ENCODE results near the gene AAR2. TPM values are rescaled to one million over a fixed set of nuclear protein-coding genes. Genes with fewer than 3 reads are reported as not detected.

The AAR2 gene, protein sequence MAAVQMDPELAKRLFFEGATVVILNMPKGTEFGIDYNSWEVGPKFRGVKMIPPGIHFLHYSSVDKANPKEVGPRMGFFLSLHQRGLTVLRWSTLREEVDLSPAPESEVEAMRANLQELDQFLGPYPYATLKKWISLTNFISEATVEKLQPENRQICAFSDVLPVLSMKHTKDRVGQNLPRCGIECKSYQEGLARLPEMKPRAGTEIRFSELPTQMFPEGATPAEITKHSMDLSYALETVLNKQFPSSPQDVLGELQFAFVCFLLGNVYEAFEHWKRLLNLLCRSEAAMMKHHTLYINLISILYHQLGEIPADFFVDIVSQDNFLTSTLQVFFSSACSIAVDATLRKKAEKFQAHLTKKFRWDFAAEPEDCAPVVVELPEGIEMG
- 34.1 and 36.2 TPM in 2 replicates for total RNA-seq
- 33.1 TPM for polyA plus RNA-seq (2012)

- DNase-seq (ENCODE audit: low read depth) = peak; percentile 84
Observed at GRCh38 chr20:36235892-36236785, at the start of gene AAR2. TSS of gene AAR2 (plus strand) at chr20:36236478. CDS start at chr20:36239869, 3,391 bp downstream.

GRCh38 chr20:36193977-36194712 lies 42.1 kb upstream of the AAR2 start:
- no peak for DNase-seq (ENCODE audit: low read depth)

DNA sequence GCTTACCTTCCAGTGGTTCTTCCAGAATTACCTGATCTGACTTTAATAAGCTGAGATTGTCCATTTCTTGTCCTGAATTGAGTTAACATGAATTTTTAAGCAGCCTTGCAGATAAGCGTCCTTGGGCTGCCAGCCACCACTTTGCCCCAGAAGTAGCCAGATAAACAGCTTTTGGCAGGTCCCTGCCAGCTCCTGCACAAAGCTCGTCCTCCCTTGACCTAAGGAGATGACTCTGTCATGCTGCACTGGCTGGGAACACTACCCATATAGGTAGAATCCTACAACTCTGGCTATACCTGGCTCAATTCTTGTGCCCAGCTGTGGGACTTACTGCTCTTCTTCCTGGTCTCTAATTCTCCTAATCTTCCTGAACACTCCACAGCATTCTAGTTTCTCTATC lies 39.6 kb upstream of the AAR2 start:
- no peak for DNase-seq (ENCODE audit: low read depth)

DNA sequence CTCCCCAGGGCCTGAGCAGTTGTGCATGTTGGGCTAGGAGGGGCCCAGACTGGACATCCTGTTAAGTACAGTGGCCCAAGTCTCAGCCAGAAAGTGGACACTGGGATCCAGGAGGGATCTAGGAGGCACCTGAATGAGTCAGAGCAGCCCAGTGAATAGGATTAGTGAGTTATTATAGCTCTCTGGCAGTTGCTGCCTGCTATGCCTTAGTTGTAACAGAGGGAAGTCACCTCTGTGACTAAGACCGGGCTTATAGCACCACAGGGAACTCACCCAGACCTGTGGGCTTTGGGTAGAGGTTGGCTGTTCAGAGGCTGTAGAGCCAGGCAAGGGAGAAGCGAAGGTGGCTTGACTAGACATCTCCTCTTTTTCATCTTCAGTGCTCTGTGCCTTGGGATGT lies 39.0 kb upstream of the AAR2 start:
- DNase-seq (ENCODE audit: low read depth) = no peak

DNA sequence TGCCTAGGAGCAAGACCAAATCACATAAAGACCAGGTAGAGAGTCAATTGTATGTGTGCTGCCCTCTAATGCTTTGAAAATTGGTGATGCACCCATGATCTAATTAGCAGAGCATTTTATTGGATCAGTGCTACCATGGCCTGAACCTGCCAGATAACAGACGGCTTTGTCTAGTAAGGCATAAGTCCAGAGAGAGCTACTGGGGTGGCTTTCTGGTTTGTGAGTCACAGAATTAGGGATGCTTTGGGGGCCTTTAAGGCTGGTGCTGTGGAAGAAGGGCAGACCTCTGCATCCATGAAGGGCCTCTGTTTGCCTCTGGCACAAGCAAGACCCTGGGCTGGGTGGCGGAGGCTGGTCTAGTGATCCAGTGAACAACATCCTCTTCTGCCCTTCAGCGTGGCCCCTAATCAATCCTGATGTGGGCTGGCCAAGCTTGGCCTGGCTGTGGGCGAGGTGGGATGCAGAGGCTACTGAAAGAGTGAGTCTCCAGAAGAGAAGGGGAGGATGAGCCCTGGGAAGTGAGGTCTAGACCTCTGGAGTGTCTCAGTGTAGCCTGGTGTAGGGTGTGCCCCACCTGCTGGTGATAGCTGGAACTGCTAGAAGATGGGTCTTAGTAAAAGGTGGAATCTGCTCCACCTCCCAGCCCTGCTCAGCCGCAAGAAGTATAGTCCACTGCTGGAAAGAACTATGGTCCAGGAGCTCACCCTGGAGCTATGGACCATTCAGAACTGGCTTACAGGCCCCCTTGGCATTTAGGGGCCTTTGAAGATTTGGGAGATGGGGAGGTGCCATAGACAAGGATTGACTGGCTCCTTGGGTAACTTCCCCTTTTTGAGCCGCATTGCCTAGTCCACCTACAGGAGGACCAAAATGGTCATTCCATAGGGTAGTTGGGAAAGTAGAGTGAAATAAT lies 36.7 kb upstream of the AAR2 start:
- peak; percentile 82 for DNase-seq (ENCODE audit: low read depth)

GRCh38 chr20:36200451-36200850 lies 35.8 kb upstream of the AAR2 start:
- DNase-seq (ENCODE audit: low read depth) = no peak

GRCh38 chr20:36201198-36201597 lies 35.1 kb upstream of the AAR2 start:
- no peak for DNase-seq (ENCODE audit: low read depth)

GRCh38 chr20:36202891-36203338 lies 33.4 kb upstream of the AAR2 start:
- DNase-seq (ENCODE audit: low read depth) = peak; percentile 75

DNA sequence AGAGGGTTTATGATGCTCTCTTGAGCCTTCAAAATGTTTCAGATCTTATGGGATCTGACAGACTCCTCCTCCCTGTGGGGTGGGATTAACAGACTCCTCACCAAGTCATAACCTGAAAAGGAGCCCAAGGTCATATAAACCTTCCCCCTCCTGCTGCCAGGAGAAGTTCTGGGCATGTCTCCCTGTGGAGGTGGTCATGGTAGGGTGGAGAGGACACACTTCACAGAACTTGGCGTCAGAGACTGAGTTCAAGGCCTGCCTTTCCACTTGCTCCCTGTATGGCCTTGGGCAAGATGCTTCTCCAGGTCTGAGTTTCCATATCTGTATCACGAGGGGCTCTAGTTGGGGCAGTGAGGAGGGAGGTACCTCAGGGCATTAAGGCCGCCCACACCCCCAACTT lies 32.4 kb upstream of the AAR2 start:
- no peak for DNase-seq (ENCODE audit: low read depth)

- no peak for DNase-seq (ENCODE audit: low read depth)
Observed at GRCh38 chr20:36205026-36205425, 31.3 kb upstream of the AAR2 start.

DNA sequence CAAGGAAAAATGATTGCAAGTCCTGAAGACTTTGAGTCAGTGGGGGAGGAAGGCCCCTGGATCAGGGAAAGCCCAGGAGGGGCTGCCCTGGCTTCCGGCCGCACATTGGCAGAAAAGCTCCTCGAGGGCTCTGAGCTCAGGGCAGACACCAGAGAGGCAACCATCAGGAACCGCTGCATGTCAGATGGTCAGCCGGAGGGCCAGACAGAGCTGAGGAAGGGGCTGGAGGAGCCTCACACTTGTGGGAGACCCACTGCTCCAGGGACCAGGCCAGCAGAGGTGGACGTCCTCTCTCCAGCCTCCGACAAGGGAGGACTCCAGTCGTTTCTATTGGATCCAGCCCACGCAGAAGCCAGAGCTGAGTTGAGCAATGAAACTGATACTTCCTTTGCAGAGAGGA lies 30.2 kb upstream of the AAR2 start:
- no peak for DNase-seq (ENCODE audit: low read depth)

DNA sequence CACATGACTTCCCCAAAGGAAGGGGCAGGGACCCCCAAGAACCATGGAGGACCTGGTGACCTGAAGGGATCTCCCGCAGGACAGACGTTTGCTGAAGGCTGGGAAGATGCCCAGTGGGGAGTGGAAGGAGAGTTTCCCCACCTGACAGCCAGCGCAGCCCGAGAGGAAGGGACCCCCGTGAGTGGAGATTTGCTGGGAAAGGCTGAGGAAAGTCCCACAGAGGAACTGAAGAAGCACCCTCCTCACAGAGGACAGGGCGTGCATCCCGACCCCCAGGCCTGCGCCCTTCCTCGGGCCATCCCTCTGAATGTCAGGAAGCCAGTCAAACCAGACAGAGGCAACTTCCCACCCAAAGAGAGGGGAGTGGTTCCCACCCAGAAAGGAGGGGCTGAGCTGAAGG lies 29.6 kb upstream of the AAR2 start:
- no peak for DNase-seq (ENCODE audit: low read depth)

DNA sequence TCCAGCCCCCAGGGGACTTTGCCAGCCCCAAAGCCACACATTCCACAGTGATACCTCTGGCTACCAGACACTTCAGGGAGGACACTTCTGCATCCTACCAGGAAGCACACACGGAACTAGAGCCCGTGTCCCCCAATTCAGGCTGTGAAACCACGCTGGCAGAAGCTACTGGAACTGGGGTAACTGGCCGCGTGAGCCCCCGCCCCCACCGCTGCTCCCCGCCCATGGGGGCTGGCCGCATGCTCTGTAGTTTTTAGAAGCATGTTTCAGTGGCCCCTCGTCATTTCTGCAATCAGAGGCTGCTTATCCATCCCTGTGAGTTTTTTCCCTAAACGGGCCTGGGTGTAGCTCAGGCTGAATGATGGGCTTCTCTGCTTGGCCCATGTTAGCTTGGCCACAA lies 28.7 kb upstream of the AAR2 start:
- DNase-seq (ENCODE audit: low read depth) = no peak

GRCh38 chr20:36208257-36208656 lies 28.0 kb upstream of the AAR2 start:
- DNase-seq (ENCODE audit: low read depth) = no peak

DNA sequence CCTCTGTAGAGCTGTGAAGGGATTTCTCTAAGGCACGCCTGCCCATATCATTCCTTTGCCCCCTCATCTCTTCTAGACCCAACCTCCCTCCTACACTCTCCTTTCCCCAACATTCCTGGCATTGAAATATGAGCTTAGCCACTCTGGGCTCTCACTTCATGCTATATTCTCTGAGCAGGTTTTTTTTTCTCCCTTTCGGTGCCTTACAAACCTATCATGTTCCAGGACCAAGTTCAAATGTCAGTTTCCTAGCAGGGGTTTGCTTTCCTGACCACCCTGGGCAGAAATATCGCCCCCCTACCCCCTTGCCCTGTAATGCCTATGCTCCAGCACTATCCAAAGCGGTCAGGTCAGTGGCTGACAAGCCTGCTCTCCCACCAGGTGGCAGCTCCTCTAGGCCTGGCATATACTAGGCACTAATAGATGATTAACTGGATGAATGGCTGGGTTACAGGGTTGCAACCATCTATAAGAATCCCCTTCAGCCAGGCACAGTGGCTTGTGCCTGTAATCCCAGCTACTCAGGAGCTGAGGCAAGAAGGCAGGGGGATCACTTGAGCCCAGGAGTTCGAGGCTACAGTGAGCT lies 25.7 kb upstream of the AAR2 start:
- no peak for DNase-seq (ENCODE audit: low read depth)

- no peak for DNase-seq (ENCODE audit: low read depth)
Observed at GRCh38 chr20:36213362-36213761, 22.9 kb upstream of the AAR2 start.

DNA sequence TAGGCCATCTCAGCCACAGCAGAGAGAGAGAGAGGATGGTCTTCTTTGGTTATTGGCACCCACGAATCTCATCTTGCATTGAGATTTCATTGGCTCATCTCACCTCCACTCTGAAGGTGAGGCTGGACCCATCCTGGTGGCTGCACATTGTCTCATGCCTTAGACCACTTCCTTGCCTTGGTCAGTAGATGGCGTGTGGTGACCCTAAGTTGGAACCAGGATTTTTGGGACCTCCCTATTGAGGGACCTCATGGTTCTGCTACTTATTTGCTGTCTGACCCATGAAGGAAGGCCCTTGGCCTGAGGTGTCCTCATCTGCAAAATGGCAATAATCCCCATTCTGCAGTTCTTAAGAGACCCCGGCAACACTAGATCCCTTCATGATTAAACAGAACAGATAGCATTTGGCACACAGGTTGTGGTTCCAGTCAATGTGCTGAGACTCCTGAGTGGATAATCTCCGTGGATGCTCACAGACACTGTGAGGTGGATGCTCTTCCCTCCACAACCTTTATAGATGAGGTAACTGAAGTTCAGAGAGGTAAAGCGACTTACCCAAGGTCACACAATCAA lies 21.5 kb upstream of the AAR2 start:
- peak; percentile 30 for DNase-seq (ENCODE audit: low read depth)

GRCh38 chr20:36215778-36216177 lies 20.5 kb upstream of the AAR2 start:
- no peak for DNase-seq (ENCODE audit: low read depth)

DNA sequence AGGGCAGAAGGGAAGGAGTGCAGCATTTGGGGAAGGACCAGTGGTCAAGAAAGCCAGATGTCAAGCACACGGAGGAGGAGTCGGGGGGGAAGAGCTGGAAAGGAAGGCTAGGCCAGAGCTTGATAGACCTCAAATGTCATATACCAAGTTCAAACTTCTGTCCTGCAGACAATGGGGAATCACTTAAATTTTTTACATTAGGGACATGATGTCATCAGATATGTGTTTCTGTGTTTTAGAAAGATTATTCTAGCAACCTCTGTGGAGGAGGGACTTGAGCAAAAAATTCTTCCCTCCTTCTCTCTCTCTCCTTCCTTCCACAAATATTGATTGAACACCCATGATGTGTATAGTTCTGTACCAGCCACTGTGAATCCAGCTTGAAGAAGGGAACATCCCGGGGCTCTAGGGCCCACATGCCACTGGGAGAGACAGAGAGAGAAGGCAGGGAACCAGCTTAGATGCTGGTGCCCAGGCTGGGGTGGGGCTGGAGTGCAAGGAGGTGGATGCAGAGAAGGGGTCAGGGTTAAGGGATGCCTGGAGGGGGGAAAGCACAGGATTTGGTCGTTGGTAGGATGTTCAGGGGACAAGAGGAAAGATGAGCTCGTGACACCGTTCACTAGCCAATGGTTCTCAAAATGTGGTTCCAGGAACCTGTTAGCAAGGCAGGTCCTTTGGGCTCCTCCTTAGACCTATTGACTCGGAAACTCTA lies 19.8 kb upstream of the AAR2 start:
- no peak for DNase-seq (ENCODE audit: low read depth)
